ENCODE measurements around the gene KPNA1.

DNA sequence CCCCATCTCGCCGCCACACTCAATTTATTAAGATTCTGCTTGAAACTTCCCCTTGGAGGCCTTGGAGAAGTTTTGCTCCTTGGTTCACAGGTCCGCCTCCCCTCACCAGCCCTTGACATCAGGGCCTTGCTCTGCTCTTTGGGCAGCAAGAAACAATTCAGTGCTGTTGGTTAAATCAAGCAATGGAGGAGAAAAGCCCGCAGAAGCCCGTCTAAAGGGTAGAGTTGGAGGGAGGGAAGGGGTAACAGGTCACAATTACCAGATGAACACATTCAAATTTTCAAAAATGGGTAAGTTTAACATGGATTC lies 48.9 kb upstream of the KPNA1 start:
- TF ChIP-seq, protein P1, sequence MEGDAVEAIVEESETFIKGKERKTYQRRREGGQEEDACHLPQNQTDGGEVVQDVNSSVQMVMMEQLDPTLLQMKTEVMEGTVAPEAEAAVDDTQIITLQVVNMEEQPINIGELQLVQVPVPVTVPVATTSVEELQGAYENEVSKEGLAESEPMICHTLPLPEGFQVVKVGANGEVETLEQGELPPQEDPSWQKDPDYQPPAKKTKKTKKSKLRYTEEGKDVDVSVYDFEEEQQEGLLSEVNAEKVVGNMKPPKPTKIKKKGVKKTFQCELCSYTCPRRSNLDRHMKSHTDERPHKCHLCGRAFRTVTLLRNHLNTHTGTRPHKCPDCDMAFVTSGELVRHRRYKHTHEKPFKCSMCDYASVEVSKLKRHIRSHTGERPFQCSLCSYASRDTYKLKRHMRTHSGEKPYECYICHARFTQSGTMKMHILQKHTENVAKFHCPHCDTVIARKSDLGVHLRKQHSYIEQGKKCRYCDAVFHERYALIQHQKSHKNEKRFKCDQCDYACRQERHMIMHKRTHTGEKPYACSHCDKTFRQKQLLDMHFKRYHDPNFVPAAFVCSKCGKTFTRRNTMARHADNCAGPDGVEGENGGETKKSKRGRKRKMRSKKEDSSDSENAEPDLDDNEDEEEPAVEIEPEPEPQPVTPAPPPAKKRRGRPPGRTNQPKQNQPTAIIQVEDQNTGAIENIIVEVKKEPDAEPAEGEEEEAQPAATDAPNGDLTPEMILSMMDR (IDR thresholded peaks at IDR 0.05; ENCODE audit: low read depth, low read length, missing input control): no peak
- TF ChIP-seq, protein P2, sequence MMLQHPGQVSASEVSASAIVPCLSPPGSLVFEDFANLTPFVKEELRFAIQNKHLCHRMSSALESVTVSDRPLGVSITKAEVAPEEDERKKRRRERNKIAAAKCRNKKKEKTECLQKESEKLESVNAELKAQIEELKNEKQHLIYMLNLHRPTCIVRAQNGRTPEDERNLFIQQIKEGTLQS (IDR thresholded peaks at IDR 0.05): no peak
- no peak for TF ChIP-seq GABPA (IDR thresholded peaks at IDR 0.05 in 1 of 2, conservative IDR thresholded peaks at IDR 0.05 in 1 of 2)
- TF ChIP-seq, protein P3, sequence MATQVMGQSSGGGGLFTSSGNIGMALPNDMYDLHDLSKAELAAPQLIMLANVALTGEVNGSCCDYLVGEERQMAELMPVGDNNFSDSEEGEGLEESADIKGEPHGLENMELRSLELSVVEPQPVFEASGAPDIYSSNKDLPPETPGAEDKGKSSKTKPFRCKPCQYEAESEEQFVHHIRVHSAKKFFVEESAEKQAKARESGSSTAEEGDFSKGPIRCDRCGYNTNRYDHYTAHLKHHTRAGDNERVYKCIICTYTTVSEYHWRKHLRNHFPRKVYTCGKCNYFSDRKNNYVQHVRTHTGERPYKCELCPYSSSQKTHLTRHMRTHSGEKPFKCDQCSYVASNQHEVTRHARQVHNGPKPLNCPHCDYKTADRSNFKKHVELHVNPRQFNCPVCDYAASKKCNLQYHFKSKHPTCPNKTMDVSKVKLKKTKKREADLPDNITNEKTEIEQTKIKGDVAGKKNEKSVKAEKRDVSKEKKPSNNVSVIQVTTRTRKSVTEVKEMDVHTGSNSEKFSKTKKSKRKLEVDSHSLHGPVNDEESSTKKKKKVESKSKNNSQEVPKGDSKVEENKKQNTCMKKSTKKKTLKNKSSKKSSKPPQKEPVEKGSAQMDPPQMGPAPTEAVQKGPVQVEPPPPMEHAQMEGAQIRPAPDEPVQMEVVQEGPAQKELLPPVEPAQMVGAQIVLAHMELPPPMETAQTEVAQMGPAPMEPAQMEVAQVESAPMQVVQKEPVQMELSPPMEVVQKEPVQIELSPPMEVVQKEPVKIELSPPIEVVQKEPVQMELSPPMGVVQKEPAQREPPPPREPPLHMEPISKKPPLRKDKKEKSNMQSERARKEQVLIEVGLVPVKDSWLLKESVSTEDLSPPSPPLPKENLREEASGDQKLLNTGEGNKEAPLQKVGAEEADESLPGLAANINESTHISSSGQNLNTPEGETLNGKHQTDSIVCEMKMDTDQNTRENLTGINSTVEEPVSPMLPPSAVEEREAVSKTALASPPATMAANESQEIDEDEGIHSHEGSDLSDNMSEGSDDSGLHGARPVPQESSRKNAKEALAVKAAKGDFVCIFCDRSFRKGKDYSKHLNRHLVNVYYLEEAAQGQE (IDR thresholded peaks at IDR 0.05): no peak
- TF ChIP-seq TAF1 (conservative IDR thresholded peaks at IDR 0.05): no peak
- TF ChIP-seq HNF4A (conservative IDR thresholded peaks at IDR 0.05): no peak
- TF ChIP-seq, protein P4, sequence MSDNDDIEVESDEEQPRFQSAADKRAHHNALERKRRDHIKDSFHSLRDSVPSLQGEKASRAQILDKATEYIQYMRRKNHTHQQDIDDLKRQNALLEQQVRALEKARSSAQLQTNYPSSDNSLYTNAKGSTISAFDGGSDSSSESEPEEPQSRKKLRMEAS (IDR thresholded peaks at IDR 0.05): no peak
- no peak for TF ChIP-seq FOXA1 (IDR thresholded peaks at IDR 0.05)
- no peak for TF ChIP-seq SP1 (IDR thresholded peaks at IDR 0.05)
- TF ChIP-seq YY1 (IDR thresholded peaks at IDR 0.05): peak; percentile 15
